Rectal smooth muscle tissue (tissue), 1 donor: ENCODE measurements around the gene ATP5MC3.
"Not testable (repeated sequence)": the region's sequence is repeated elsewhere in the genome, so short reads cannot be mapped to it uniquely, and the experiment has no call there.

Experiments
- H3K27ac ChIP-seq: one replicate; pipeline ENCODE4 v1.7.0; 2013; ENCODE audit warnings: low read depth, low read length, inconsistent platforms
- H3K27me3 ChIP-seq: one replicate; pipeline ENCODE4 v1.7.0; 2013; ENCODE audit warnings: low read length; ENCODE audit not compliant: control insufficient read depth, insufficient read depth
- H3K36me3 ChIP-seq: one replicate; pipeline ENCODE4 v1.7.0; 2013; ENCODE audit warnings: low read length; ENCODE audit not compliant: control insufficient read depth, insufficient read depth
- H3K4me1 ChIP-seq: one replicate; pipeline ENCODE4 v1.7.0; 2013; ENCODE audit warnings: low read length; ENCODE audit not compliant: control insufficient read depth, insufficient read depth
- H3K4me3 ChIP-seq: one replicate; pipeline ENCODE4 v1.7.0; 2013; ENCODE audit warnings: low read length
- H3K9ac ChIP-seq: one replicate; pipeline ENCODE4 v1.7.0; 2013; ENCODE audit warnings: low read length

Gene ATP5MC3

DNA sequence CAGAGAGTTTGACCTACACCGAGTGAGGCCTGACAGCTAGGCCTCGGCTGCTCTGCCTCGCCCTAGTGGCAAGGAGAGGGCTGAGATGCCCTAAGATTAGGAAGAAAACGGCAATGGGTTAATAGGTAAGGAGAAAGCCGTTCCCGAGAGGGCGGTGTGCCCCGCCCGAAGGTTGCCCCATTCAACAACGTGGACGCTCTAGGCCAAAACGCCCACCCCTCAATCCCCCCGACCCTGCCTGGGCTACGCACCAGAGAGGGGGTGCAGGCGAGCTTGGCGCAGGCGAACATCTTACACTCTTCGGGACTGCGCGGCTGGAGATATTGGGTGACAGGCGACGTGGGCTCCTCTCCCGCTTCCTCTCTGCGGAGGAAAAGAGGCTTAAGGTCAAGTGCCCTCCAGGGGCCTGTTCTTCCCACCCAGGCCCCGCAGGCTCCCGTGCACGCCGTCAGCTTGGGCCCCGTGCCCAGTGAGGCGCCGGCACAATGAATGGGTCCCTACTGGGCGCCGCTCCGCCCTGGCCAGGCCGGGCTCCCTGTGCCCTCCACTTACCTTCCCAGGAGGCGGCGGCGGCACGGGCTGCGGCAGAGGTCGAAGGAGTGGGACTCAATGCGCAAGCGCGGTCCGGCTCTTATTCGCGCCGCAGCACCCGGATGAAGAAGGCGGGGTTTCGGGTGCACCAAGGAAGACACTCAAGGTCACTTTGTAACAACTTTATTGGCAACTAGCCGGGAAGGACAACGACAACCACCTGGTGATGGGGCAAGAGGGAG lies at the start of gene ATP5MC3:
ATP5MC3 (minus strand) TSS at position 607 of the 773 bp plus-strand sequence; CDS start at position 290, 317 bp downstream.
- Histone ChIP-seq H3K27me3 (no peaks in the 10 kb centered on the region), H3K27ac (peak within 1 kb of the TSS; percentile 96)

DNA sequence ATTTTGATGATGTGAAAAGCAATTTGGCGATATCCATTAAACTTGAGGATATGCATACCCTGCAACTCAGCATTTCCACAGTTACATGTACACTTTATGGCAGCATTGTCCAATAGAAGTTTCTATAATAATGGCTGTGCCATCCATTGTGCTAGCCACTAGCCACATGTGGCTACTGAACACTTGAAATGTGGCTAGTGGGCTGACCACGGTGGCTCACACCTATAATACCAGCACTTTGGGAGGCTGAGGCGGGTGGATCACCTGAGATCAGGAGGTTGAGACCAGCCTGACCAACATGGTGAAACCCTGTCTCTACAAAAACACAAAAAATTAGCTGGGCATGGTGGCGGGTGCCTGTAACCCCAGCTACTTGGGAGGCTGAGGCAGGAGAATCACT lies 47.1 kb upstream of the ATP5MC3 start:
- H3K36me3 ChIP-seq, H3K27ac ChIP-seq, H3K4me3 ChIP-seq, H3K4me1 ChIP-seq, H3K9ac ChIP-seq, H3K27me3 ChIP-seq: not testable (repeated sequence)

More for the DNA sequence above, at the start of gene ATP5MC3:
- Histone ChIP-seq H3K9ac (peak within 1 kb of the TSS; percentile 98), H3K4me1 (peaks cover 13% of the 10 kb centered on the region), H3K4me3 (peak within 1 kb of the TSS; percentile 96), H3K36me3 (peaks cover 7% of the 10 kb centered on the region)

DNA sequence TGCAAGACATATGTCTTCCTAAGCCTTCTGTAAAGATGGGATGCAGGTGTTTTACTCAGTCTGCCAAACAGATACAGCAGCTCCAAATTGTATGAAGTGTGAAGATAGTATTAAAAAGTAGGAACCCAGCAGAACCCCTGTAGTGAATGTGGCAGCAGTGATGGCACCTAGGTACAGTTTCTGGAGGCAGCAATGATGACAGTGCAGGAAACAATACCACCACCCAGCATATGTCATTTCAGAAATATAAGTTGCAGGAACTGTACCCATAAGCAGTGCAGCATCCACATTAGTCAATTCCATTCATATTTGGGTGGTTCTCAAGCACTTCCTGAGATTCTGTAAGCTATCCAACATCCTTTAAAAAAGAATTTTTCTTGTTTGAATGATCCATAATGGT lies 46.7 kb upstream of the ATP5MC3 start:
- Histone ChIP-seq H3K27me3 (no peaks in the 10 kb centered on the region), H3K4me1 (no peaks in the 10 kb centered on the region), H3K4me3 (no peak overlapping the region), H3K36me3 (no peaks in the 10 kb centered on the region), H3K27ac (no peak overlapping the region), H3K9ac (no peak overlapping the region)

DNA sequence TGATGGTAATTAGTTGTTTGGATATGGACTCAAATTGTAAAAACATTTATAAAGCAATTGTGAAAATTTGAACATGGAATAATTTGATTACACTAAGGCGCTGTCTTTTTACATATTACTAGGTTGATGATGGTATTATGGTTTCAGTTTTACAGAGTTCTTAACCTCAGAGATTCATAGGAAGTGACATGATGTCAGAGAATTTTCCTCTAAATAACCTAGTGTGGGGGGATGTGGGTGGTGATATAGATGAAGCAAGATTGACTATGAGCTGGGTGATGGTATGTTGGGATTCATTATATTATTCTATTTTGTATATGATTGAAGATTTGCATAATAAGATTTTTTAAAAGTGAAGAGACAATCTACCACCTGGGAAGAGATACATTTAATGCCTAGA lies 45.9 kb upstream of the ATP5MC3 start:
- no peak overlapping the region for H3K4me3 ChIP-seq
- no peak overlapping the region for H3K9ac ChIP-seq
- no peaks in the 10 kb centered on the region for H3K36me3 ChIP-seq
- H3K27me3 ChIP-seq, result no peaks in the 10 kb centered on the region
- no peaks in the 10 kb centered on the region for H3K4me1 ChIP-seq
- H3K27ac ChIP-seq, result no peak overlapping the region

DNA sequence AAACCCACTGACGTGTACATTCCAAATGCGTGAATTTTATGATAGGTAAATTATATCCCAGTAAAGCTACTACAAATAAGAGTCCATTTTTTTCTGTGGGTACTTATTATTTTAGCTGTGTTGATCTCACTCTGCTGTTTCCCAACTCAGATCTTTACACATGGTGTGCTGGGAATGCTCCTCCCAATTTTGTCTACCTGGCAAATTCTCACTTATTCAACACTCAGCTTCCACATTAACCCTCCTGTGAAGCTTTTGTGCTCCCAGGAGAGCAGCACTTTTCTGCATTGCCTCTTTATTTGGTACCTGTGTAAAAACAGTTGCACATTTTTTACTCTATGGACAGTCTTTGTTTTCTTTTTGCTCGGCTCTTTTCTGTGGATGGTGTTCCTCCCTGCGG lies 38.6 kb upstream of the ATP5MC3 start:
- no peak overlapping the region for H3K27ac ChIP-seq

DNA sequence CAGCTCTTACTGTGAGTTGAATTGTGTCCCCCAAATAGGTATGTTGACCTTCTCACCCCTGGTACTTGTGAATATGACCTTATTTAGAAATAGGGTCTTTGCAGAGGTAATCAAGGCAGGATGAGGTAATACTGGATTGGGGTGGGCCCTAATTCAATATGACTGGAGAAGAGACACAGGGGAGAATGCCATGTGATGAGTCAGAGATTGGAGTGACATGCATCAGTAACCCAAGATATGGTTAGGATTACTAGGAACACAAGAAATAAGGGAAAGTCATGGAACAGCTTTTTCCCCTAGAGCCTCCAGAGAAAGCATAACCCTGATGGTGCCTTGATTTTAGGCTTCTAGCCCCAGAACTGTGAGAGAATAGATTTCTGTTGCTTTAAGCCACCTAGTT lies 37.0 kb upstream of the ATP5MC3 start:
- no peak overlapping the region for H3K9ac ChIP-seq

More for the DNA sequence above, 38.6 kb upstream of the ATP5MC3 start:
- Histone ChIP-seq H3K4me3 (no peak overlapping the region), H3K36me3 (no peaks in the 10 kb centered on the region), H3K9ac (no peak overlapping the region), H3K27me3 (no peaks in the 10 kb centered on the region), H3K4me1 (no peaks in the 10 kb centered on the region)

DNA sequence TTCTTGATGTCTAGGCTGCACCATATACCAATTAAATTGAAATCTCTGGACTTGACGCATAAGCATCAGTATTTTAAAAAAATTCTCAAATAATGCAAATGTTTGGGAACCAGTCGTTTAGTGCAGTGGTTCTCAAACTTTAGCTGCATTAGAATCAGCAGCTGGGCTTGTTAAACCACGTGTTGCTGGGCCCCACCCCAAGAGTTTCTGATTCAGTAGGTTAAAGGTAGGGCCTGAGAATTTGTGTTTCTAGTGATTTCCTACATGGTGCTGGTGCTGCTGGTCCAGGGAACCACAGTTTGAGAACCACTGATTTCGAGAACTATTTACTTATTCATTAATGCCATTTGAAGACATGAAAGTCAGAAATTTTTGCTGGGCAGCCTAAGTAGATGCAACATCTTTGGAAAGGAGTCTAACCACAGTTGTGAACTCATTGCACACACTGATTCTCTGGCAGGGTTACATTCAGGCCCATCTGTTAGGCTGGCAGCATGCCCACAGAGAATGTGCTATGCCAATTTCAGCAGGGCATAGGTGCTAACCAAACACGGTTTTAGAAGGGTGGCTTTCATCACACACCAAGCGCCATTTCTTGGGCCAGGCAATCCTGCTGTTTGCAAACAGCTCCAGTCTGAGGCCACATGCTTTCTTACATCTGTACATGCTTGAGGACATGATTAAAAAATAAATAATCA lies 26.4 kb upstream of the ATP5MC3 start:
- H3K4me1 ChIP-seq, result no peaks in the 10 kb centered on the region
- no peak overlapping the region for H3K9ac ChIP-seq
- H3K36me3 ChIP-seq, result no peaks in the 10 kb centered on the region
- no peak overlapping the region for H3K27ac ChIP-seq
- no peak overlapping the region for H3K4me3 ChIP-seq
- H3K27me3 ChIP-seq, result no peaks in the 10 kb centered on the region

More for the DNA sequence above, 37.0 kb upstream of the ATP5MC3 start:
- no peak overlapping the region for H3K27ac ChIP-seq
- H3K36me3 ChIP-seq, result no peaks in the 10 kb centered on the region
- H3K4me3 ChIP-seq, result no peak overlapping the region
- H3K4me1 ChIP-seq, result no peaks in the 10 kb centered on the region
- H3K27me3 ChIP-seq, result no peaks in the 10 kb centered on the region

DNA sequence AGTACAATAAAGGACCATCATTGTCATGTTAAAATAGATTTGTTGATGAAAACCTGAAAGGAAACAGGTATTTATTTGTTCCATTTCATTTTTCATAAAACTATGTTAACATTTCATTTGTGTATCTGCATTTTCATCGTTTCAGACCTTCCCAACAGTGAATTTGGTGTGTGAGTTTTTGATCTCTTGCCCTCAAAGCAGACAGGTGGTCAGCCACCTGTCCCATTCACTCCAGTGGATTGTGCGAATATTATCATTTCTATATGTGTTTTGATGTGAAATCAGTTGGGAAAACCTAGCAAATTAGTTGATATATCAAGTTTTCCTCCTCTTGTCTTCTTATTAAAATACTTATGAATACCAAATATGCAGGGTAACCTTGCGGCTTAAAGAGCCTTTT lies 25.4 kb upstream of the ATP5MC3 start:
- no peaks in the 10 kb centered on the region for H3K27me3 ChIP-seq
- H3K27ac ChIP-seq, result no peak overlapping the region
- H3K9ac ChIP-seq, result no peak overlapping the region
- H3K36me3 ChIP-seq, result no peaks in the 10 kb centered on the region
- H3K4me3 ChIP-seq, result no peak overlapping the region
- H3K4me1 ChIP-seq, result no peaks in the 10 kb centered on the region

DNA sequence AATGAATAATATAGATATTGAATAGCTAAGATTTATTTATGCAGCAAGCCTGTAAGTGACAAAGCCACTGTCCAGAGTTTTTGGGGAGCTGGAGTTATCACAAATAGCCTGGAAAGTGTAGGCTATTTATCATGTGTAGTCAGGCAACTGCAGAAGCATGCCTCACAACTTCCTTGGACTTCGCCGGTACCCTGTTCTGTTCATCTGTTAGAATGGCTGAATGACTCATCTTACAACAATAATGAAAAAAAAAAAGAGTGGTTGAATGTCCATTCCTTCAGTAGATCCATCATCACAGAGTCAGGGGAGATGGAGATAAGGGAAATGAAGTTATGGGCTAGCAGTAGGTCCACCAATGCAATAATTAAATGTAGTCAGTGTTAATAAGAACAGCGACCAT lies 24.0 kb upstream of the ATP5MC3 start:
- Histone ChIP-seq H3K36me3 (no peaks in the 10 kb centered on the region), H3K27ac (no peak overlapping the region), H3K27me3 (no peaks in the 10 kb centered on the region), H3K4me3 (no peak overlapping the region), H3K9ac (no peak overlapping the region), H3K4me1 (no peaks in the 10 kb centered on the region)

DNA sequence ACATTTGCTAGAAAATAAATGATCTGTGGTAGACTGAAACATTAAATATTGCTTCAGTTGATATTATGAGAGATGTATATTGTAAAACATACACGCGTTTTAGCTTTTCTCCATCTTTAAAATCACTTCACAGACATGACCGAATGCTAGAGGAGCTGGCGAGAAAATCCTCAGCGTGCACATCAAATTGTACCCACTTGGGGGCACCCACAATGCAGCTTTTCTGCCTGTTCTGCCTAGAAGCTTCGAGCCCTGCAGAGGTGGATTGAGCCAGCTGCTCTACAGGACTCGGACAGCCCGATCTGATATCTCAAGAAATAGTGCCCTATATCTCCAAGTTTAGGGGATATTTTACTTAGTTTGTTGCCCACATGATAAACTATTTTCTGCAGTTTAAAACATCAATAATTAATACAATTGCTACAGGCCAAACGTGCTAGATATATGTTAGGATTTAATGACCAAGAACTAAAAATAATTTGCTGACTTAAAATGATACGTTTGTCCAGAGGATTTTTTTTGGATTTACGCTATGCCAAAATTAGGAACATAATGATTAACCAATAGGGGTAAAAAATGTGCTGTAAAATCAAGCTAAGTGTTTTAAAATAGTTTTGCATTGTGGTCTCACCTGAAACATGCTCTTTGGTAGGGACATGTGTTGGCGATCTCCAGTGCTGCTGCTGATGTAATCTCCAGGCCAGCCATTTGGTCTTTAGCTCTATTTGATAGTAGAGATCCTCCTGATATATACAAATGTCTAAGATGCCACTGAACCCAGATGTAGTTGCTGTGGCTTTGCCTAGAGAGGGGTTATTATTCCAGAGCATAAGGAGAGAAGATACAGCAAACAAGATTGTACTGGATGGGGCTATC lies 22.3 kb upstream of the ATP5MC3 start:
- no peaks in the 10 kb centered on the region for H3K27me3 ChIP-seq
- H3K9ac ChIP-seq, result no peak overlapping the region
- H3K36me3 ChIP-seq, result no peaks in the 10 kb centered on the region
- no peak overlapping the region for H3K27ac ChIP-seq
- H3K4me3 ChIP-seq, result no peak overlapping the region
- no peaks in the 10 kb centered on the region for H3K4me1 ChIP-seq

DNA sequence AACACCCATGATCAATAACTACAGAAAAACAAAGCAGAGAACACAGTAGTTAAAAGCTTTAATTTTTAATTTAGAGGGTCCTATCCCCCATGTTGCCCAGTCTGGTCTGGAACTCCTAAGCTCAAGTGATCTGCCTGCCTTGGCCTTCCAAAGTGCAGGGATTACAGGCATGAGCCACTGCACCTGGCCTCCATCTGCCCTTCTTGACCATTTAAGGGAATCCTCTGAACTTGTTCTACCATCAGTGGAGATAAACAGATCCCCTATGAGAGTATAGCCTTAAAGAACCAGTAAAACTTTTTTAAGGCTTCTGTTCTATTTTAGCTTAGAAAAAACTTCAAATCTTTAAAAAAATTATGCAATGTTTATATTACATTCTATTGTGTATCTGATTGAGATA lies 13.5 kb upstream of the ATP5MC3 start:
- Histone ChIP-seq H3K4me3 (no peak overlapping the region), H3K4me1 (no peaks in the 10 kb centered on the region), H3K9ac (no peak overlapping the region), H3K27ac (no peak overlapping the region), H3K36me3 (no peaks in the 10 kb centered on the region), H3K27me3 (no peaks in the 10 kb centered on the region)

DNA sequence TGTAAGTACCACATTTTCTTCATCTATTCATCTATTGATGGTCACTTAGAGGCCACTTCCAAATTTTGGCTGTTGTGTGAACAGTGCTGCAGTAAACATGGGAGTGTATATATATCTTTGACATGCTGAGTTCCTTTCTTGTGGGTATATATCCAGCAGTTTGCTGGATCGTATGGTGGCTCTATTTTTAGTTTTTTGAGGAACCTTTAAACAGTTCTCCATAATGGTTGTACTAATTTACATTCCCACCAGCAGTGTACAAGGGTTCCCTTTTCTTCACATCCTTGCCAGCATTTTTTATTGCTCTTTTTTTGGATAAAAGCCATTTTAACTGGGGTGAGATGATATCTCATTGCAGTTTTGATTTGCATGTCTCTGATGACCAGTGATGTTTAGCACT lies 7.3 kb upstream of the ATP5MC3 start:
- Histone ChIP-seq H3K9ac (no peak overlapping the region), H3K36me3 (no peaks in the 10 kb centered on the region), H3K4me3 (no peak overlapping the region), H3K27me3 (no peaks in the 10 kb centered on the region), H3K27ac (no peak overlapping the region), H3K4me1 (no peaks in the 10 kb centered on the region)
